Testis (tissue), 2 donors: ENCODE measurements around the gene RAET1E.

Experiments used
- POLR2A ChIP-seq: fragments of 450-650 bp; IDR thresholded peaks from one replicate; pipeline ENCODE4 v1.6.1; 2017; ENCODE audit warnings: antibody characterized with exemption, mild to moderate bottlenecking, moderate library complexity
- TF ChIP-seq, protein P1 (sequence below), 3 experiments: fragments of 450-650 bp in 2 of 3; fragments of 200-600 bp in 1 of 3; sonication (generic) in 1 of 3; IDR thresholded peaks; one replicate each; pipeline ENCODE4 v1.5.1; 2016 to 2019; ENCODE audit warnings: antibody characterized with exemption in 3 of 3, mild to moderate bottlenecking in 2 of 3, moderate library complexity in 1 of 3

DNA sequence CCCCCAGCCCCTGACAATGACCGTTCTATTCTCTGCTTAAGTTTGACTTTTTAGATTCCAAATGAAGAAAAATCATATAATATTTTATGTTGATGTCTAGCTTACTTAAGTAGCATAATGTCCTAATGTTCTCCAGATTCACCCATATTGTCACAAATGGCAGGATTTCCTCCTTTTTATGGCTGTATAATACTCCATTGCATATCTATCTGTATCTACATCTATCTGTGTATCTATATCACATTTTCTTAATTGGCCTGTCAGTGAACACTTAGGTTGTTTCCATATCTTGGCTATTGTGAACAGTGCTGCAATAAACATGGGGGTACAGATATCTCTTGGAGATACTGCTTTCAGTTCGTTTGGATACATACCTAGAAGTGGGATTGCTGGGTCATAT lies 26.7 kb downstream of the RAET1E start:
- TF ChIP-seq, protein P1, sequence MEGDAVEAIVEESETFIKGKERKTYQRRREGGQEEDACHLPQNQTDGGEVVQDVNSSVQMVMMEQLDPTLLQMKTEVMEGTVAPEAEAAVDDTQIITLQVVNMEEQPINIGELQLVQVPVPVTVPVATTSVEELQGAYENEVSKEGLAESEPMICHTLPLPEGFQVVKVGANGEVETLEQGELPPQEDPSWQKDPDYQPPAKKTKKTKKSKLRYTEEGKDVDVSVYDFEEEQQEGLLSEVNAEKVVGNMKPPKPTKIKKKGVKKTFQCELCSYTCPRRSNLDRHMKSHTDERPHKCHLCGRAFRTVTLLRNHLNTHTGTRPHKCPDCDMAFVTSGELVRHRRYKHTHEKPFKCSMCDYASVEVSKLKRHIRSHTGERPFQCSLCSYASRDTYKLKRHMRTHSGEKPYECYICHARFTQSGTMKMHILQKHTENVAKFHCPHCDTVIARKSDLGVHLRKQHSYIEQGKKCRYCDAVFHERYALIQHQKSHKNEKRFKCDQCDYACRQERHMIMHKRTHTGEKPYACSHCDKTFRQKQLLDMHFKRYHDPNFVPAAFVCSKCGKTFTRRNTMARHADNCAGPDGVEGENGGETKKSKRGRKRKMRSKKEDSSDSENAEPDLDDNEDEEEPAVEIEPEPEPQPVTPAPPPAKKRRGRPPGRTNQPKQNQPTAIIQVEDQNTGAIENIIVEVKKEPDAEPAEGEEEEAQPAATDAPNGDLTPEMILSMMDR (IDR thresholded peaks at IDR 0.05): no peak
- no peak for TF ChIP-seq POLR2A
